Measurements from ENCODE around the gene PBX3. TPM values are rescaled to one million over a fixed set of nuclear protein-coding genes. Genes with fewer than 3 reads are reported as not detected.

PBX3 gene
- total and polyA plus RNA-seq, 8 donors = 8.9 to 36.8 (median 21.5) TPM

DNA sequence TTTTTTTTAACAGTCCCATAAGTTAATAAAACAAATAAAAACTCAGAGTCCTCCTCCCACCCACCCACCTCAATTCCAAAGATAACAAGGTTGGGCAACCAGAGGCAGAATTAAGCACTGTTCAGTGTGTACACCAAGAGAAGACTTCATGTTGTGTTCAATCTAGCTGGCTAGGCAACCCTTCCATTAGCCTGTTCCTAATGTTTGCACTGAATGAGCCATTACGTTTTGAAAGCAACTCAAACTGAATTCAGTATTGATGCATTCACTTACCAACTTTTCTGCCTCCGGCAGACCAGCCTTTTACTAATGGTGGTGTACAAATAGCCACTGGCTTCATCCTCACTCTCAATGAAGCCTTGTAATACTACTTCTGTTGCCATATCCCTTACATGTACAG, 47.5 kb downstream of the PBX3 start:
- Histone ChIP-seq H3K36me3 (no peaks in the 10 kb centered on the region), H3K27me3 (no peaks in the 10 kb centered on the region), H3K9me3 (no peaks in the 10 kb centered on the region), H3K4me1 (peaks cover 5 to 15% (median 13%) of the 10 kb centered on the region in 3 donors), H3K4me3 (no peak overlapping the region), H3K27ac (no peak overlapping the region)
- TF ChIP-seq CTCF (IDR thresholded peaks at IDR 0.05) = no peak
- no peak for DNase-seq
- ATAC-seq = peak in 3 of 4 donors; percentile 21 to 79 (median 68)
- FAIRE-seq = no peak
- intact Hi-C loops (cut with DNase I) = no loop called here
- 63 to 72% methylated on average over 2 of the region's 2 CpGs for WGBS, 2 donors

DNA sequence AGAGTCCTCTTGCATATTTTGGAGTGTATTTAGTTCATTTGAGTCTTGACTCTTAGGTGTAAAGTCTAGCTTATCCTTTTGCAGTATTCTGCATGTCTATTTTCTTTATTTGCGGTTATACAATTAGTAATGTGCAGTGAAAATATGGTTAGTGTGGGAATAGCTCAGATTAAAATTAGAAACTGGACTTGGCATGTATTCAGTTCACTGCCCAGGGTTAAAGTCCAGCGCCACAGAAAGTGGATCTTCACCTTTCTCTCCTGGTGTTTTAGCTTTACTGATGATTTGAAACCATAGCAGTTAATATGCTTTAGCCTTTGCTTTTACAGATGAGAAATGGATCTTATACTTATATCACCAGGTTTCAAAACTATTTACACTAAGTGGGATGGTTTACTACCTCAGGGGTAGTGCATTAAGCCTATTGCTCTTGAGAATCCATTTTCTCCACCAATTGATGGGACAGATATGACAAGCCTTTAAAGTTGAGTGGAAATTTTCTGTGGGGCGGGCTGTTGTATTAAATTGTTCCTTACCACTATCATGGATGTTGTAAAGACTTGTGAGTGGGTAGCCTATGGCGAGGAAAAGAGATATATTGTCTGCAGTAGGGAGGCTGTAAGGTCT, 48.9 kb downstream of the PBX3 start:
- H3K27me3 ChIP-seq = no peaks in the 10 kb centered on the region

DNA sequence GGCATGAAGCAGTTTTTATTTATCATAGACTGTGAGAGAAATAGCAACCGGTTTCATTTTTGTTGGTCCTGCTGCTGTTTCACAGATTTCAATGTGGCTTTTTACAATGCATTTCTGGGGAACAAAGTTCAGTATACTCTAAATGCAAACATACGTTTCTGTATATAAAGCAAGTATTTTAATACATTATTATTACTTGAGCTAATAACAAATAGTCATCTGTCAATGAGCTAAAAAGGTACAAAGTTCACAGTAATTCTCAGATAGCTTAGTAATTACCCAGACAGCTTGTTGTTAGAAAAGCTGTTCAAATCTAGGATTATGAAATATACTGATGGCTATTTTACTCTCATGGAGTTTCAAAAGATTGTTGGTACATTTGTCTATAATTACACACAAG, 50.8 kb downstream of the PBX3 start:
- 12 to 16% methylated on average over 2 of the region's 2 CpGs for WGBS, 2 donors
- peak in 2 of 4 donors; percentile 43 to 49 for ATAC-seq

More for the DNA sequence above, 48.9 kb downstream of the PBX3 start:
- Histone ChIP-seq H3K27ac (no peak overlapping the region), H3K4me3 (no peak overlapping the region), H3K36me3 (no peaks in the 10 kb centered on the region), H3K4me1 (peaks cover 5 to 15% (median 13%) of the 10 kb centered on the region in 3 donors), H3K9me3 (no peaks in the 10 kb centered on the region)
- TF ChIP-seq CTCF (IDR thresholded peaks at IDR 0.05) = no peak
- intact Hi-C loops (cut with DNase I) = no loop called here
- ATAC-seq (peak in 3 of 4 donors; percentile 59 to 70 (median 59)), DNase-seq (no peak), FAIRE-seq (no peak)
- WGBS, 2 donors = 54 to 57% methylated on average over 4 of the region's 4 CpGs

DNA sequence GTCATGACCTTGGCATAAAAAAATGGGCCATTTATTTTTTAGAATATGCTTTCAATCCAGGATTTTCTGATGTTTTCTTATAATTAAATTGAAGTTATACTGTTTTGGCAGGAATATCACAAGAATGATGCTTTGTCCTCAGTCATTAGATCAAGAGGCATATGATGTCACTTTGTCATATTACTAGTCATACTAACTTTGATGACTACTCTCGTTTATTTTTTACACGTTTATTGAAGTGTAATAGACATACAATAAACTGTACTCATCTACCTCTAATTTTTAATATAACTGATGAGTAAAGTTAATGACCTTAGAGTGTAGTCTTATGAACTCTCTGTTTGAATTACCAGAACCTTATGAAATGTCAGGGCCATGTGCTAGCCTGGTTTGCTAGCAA, 56.4 kb downstream of the PBX3 start:
- H3K36me3 ChIP-seq = no peaks in the 10 kb centered on the region
- no peak for TF ChIP-seq CTCF (IDR thresholded peaks at IDR 0.05)
- H3K4me1 ChIP-seq = peaks cover 0 to 1% (median 0%) of the 10 kb centered on the region in 3 donors
- FAIRE-seq = no peak
- H3K27me3 ChIP-seq = no peaks in the 10 kb centered on the region
- H3K9me3 ChIP-seq = no peaks in the 10 kb centered on the region
- intact Hi-C loops (cut with DNase I) = no loop called here
- no peak overlapping the region for H3K4me3 ChIP-seq
- H3K27ac ChIP-seq = no peak overlapping the region
- DNase-seq = no peak
- 64 to 74% methylated on average over 2 of the region's 2 CpGs for WGBS, 2 donors
- no peak for ATAC-seq

More for the DNA sequence above, 50.8 kb downstream of the PBX3 start:
- H3K27me3 ChIP-seq = no peaks in the 10 kb centered on the region
- no peak for TF ChIP-seq CTCF (IDR thresholded peaks at IDR 0.05)
- FAIRE-seq (no peak), DNase-seq (no peak)
- no peak overlapping the region for H3K4me3 ChIP-seq
- H3K4me1 ChIP-seq = peaks cover 5 to 15% (median 13%) of the 10 kb centered on the region in 3 donors
- H3K27ac ChIP-seq = no peak overlapping the region
- no peaks in the 10 kb centered on the region for H3K9me3 ChIP-seq
- no peaks in the 10 kb centered on the region for H3K36me3 ChIP-seq
- intact Hi-C loops (cut with DNase I) = no loop called here

DNA sequence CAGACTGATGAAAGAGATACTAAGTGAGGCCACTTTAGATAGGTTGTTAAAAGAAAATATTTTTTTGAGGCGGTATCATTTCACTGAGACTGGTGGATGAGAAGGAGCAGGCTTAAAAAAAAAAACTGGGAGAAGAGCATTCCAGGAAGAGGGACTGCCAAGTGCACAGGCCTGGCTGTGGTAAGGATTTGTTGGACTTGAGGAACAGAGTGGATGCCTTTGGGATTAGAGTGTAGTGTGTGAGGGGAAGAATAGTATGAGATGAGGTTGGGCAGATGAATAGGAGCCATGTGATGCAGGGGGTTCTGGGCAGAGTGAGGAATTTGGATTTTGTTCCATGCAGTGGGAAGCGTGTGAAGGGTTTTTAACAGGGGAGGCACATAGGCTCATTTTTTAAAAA, 57.9 kb downstream of the PBX3 start:
- intact Hi-C loops (cut with DNase I) = no loop called here
- Histone ChIP-seq H3K27me3 (no peaks in the 10 kb centered on the region), H3K27ac (no peak overlapping the region), H3K9me3 (no peaks in the 10 kb centered on the region), H3K4me1 (no peaks in the 10 kb centered on the region), H3K4me3 (no peak overlapping the region), H3K36me3 (no peaks in the 10 kb centered on the region)
- no peak for DNase-seq
- peak in 1 of 4 donors; percentile 22 for ATAC-seq
- TF ChIP-seq CTCF (IDR thresholded peaks at IDR 0.05) = no peak
- WGBS, 2 donors = 92 to 93% methylated on average over 2 of the region's 2 CpGs
- no peak for FAIRE-seq

Data from pancreas (tissue), 10 donors.